ENCODE measurements around the gene CBS.
"Not testable (repeated sequence)": the region's sequence is repeated elsewhere in the genome, so short reads cannot be mapped to it uniquely, and the experiment has no call there.

The CBS gene

DNA sequence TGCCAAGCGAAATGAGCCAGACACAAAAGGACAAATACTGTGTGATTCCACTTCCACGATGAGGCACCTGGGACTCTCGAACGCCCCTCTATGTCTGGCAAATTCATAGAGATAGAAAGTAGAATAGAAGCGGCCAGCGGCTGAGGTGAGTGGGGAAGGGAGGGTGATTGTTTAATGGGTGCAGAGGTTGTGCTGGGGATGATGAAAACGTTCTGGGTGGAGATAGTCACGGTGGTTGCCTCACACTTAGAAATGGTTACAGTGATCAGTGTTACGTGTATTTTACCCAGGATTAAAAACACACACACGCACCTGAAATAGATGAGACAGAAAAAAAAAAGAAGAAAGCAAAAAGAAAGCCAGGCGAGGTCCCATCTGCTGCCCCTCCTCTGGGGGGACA is 2.9 kb downstream of the CBS start:
- H3K4me3 ChIP-seq (ENCODE audit: low read length); DNase-seq (ENCODE audit: low read depth): not testable (repeated sequence)

GRCh38 chr21:43069682-43070081 is 6.0 kb downstream of the CBS start:
- not testable (repeated sequence) for H3K4me3 ChIP-seq (ENCODE audit: low read length); DNase-seq (ENCODE audit: low read depth)

GRCh38 chr21:43068065-43068464 is 7.6 kb downstream of the CBS start:
- DNase-seq (ENCODE audit: low read depth); H3K4me3 ChIP-seq (ENCODE audit: low read length): not testable (repeated sequence)

- not testable (repeated sequence) for DNase-seq (ENCODE audit: low read depth); H3K4me3 ChIP-seq (ENCODE audit: low read length)
Observed at GRCh38 chr21:43066690-43067089, 8.9 kb downstream of the CBS start.

DNA sequence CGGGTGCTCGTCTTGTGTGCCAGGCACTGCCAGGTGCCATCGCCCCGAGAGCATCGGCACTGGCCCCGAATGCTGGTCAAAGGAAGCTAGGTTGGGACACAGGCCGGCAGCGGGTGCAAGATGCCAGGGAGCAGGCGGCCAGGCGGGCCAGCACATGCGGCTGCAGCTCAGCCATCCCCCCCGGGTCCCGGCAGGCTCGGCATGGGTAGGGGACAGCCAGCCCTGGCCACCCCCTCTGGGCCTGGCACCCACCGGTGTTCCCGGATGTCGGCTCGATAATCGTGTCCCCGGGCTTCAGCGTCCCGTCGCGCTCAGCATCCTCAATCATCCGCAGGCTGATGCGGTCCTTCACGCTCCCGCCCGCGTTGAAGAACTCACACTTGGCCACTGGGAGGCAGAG is 9.6 kb downstream of the CBS start:
- DNase-seq (ENCODE audit: low read depth); H3K4me3 ChIP-seq (ENCODE audit: low read length): not testable (repeated sequence)

DNA sequence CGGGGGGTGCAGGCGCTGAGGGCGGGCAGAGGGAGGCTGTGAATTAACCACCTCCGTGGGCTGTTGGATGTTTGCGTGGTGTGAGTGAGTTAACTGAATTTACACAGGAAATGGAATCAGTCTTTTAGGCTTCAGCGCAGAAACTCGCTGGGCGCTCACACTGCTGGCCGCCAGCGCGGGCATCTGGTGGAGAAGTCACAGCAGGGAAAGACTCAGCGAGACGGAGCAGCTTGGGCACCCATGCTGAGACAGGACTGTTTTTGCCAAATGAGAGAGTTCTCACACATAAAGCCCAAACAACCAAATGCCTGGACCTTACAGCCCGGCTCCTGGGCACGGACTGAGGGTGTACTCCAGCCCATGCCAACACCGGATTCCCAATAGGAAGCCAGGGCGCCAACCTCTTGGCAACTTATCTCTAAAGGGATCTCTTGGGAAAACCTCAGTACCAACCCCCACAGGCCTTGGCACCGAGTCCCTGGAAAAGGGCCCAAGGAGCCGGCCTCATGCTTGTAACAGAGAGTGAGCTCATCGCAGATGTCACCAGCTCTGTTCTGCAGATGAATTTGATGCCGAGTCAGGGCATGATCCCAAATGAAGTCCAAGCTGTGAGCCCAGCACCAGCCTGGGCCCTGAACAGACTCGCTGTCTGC is 11.2 kb downstream of the CBS start:
- not testable (repeated sequence) for H3K4me3 ChIP-seq (ENCODE audit: low read length); DNase-seq (ENCODE audit: low read depth)

- not testable (repeated sequence) for DNase-seq (ENCODE audit: low read depth); H3K4me3 ChIP-seq (ENCODE audit: low read length)
Observed at GRCh38 chr21:43062955-43063664, 12.5 kb downstream of the CBS start.

DNA sequence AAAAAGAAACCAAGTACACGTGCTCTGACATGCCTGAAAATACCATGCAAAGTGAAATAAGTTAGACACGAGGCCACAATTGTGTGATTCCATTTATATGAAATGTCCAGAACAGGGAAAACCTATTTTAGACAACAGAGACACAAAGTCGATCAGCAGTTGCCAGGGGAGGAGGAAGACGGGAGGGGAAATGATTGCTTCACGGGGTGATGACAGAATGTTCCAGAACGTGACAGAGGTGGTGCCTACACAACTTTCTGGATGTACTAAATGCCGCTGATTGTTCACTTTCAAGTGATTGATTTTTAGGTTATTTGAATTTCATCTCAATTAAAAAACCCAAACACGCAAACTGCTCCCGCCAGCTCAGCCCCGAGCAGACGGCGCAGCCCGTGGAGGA is 22.5 kb downstream of the CBS start:
- H3K4me3 ChIP-seq (ENCODE audit: low read length); DNase-seq (ENCODE audit: low read depth): not testable (repeated sequence)

GRCh38 chr21:43045876-43046821 is 29.5 kb downstream of the CBS start:
- not testable (repeated sequence) for H3K4me3 ChIP-seq (ENCODE audit: low read length); DNase-seq (ENCODE audit: low read depth)

- DNase-seq (ENCODE audit: low read depth); H3K4me3 ChIP-seq (ENCODE audit: low read length): not testable (repeated sequence)
Observed at GRCh38 chr21:43045165-43045875, 30.3 kb downstream of the CBS start.

GRCh38 chr21:43044547-43044946 is 31.1 kb downstream of the CBS start:
- not testable (repeated sequence) for DNase-seq (ENCODE audit: low read depth)

DNA sequence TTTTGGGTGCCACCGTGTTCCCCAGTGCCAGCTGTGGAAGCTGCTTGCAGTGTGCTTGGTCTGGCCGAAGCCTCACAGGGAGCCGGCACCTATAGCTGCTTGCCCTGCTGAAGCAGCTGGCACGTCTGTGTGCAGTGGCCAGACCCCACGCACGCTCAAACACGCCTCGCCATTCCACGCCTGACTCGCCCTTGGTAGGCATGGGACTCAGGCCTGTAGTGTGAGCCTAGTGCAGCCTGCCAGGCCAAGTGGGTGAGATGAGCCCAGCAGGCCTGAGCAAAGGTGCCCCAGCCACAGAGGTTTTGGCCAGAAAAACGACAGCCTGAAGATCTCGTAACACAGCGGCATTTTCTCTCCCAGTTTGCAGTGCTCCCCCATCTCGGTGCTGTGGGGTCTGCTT is 32.3 kb downstream of the CBS start:
- H3K4me3 ChIP-seq (ENCODE audit: low read length); DNase-seq (ENCODE audit: low read depth): not testable (repeated sequence)

More at GRCh38 chr21:43044547-43044946, 31.1 kb downstream of the CBS start:
- H3K4me3 ChIP-seq (ENCODE audit: low read length): not testable (repeated sequence)

- DNase-seq (ENCODE audit: low read depth): not testable (repeated sequence)
Observed at GRCh38 chr21:43042169-43042568, 33.5 kb downstream of the CBS start.

GRCh38 chr21:43038659-43039044 is 37.0 kb downstream of the CBS start:
- not testable (repeated sequence) for H3K4me3 ChIP-seq (ENCODE audit: low read length); DNase-seq (ENCODE audit: low read depth)

More at GRCh38 chr21:43042169-43042568, 33.5 kb downstream of the CBS start:
- H3K4me3 ChIP-seq (ENCODE audit: low read length): not testable (repeated sequence)

DNA sequence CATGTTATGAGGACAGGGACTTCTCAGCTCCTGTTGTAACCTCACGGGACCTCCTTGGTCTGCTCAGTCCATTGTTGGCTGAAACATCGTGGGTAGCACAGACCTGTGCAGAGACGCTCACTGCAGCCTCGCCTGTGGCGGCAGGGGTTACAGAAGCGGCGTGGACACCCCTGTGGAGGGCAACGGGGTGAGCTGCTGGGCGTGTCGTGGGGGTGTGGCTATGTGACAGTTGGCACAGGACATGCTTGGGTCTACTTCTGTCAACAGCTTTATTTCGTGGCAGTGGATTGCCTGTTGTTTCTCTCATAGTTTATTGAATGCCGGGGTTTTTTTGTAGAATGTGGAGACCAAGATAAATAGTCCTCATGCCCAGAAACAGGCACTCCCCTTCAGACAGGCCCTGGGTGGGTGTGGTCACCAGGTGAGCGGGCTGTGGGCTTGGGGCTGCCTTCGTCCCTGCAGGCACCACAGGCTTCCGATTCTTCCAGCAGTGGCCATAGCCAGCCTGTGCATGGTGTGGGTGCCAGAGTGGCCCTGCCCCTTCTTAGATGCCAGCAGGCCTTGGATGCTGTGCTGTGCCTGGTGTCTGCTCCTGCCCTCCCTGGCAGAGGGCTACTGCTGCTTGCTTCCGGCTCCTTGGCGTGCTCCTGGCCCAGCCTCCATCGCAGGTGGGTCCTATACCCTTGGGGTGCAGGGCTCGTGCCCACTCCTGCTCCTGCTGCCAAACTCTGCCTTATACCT is 37.5 kb downstream of the CBS start:
- not testable (repeated sequence) for H3K4me3 ChIP-seq (ENCODE audit: low read length); DNase-seq (ENCODE audit: low read depth)

DNA sequence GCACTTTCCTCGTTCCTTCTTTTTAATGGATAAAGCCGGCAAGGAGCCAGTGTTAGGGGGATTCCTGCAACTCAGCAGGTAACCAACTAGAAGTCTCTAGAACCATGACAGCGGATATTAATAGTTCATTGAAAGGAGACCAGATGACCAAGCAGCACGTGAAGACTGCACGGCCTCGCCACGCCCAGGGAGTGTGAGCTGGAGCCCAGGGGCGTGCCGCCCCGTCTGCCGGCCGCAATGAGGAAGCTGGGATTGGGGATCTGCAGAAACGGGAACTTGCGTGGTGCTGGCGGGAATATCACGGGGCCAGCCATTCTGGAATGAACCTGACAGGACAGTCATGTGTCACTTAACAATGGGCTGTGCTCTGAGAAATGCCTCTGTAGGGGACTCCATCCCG is 38.7 kb downstream of the CBS start:
- DNase-seq (ENCODE audit: low read depth); H3K4me3 ChIP-seq (ENCODE audit: low read length): not testable (repeated sequence)

Measured in retinal pigment epithelial cell (primary cell).